ENCODE measurements around the gene BEST2.
A peak's percentile ranks its signal among the peaks of the same experiment; 100 is the strongest.

BEST2 gene

GRCh38 chr19:12756150-12756883 is 4.7 kb downstream of the BEST2 start:
- H3K9me3 ChIP-seq (replicated peaks; ENCODE audit: insufficient read depth, low read length): no peaks in the 10 kb centered on the region
- H3K4me3 ChIP-seq (ENCODE audit: low read length): no peak overlapping the region
- TF ChIP-seq EZH2phosphoT487 (IDR thresholded peaks at IDR 0.05; ENCODE audit: low read length) (no peak), CTCF (IDR thresholded peaks at IDR 0.05; ENCODE audit: low read length) (no peak), EZH2 (optimal IDR thresholded peaks at IDR 0.05; ENCODE audit: low read depth, low read length) (no peak)
- no peaks in the 10 kb centered on the region for H3K9me2 ChIP-seq (replicated peaks; ENCODE audit: insufficient read depth, low read length)
- no peaks in the 10 kb centered on the region for H3K4me1 ChIP-seq (ENCODE audit: low read length)
- H3K4me2 ChIP-seq (ENCODE audit: low read depth, low read length): no peak overlapping the region
- no peaks in the 10 kb centered on the region for H3K36me3 ChIP-seq (replicated peaks; ENCODE audit: insufficient read depth, low read length)
- no peak for DNase-seq
- no peak overlapping the region for H2AFZ ChIP-seq (ENCODE audit: low read length)
- H3K9ac ChIP-seq (ENCODE audit: low read length): no peak overlapping the region
- H3K27me3 ChIP-seq (replicated peaks; ENCODE audit: insufficient read depth, low read length): peaks cover 45% of the 10 kb centered on the region
- no peaks in the 10 kb centered on the region for H3K79me2 ChIP-seq (ENCODE audit: low read length)
- no peaks in the 10 kb centered on the region for H3F3A ChIP-seq (ENCODE audit: insufficient read depth, low read length)
- no peaks in the 10 kb centered on the region for H4K20me1 ChIP-seq (ENCODE audit: insufficient read depth, low read length)
- no peak overlapping the region for H3K27ac ChIP-seq (ENCODE audit: low read length)

GRCh38 chr19:12757544-12758274 is 6.1 kb downstream of the BEST2 start:
- Histone ChIP-seq H3K79me2 (ENCODE audit: low read length) (no peaks in the 10 kb centered on the region), H3K4me3 (ENCODE audit: low read length) (peak overlapping the region; percentile 58), H3K27ac (ENCODE audit: low read length) (no peak overlapping the region), H3K27me3 (replicated peaks; ENCODE audit: insufficient read depth, low read length) (peaks cover 33% of the 10 kb centered on the region), H3K9ac (ENCODE audit: low read length) (no peak overlapping the region; the same call in 1 of the 2 replicates), H3K9me2 (replicated peaks; ENCODE audit: insufficient read depth, low read length) (no peaks in the 10 kb centered on the region), H3K4me1 (ENCODE audit: low read length) (no peaks in the 10 kb centered on the region), H3K9me3 (replicated peaks; ENCODE audit: insufficient read depth, low read length) (no peaks in the 10 kb centered on the region), H2AFZ (ENCODE audit: low read length) (peak overlapping the region; percentile 71), H4K20me1 (ENCODE audit: insufficient read depth, low read length) (no peaks in the 10 kb centered on the region), H3F3A (ENCODE audit: insufficient read depth, low read length) (no peaks in the 10 kb centered on the region), H3K36me3 (replicated peaks; ENCODE audit: insufficient read depth, low read length) (no peaks in the 10 kb centered on the region), H3K4me2 (ENCODE audit: low read depth, low read length) (peak overlapping the region; percentile 95)
- TF ChIP-seq CTCF (IDR thresholded peaks at IDR 0.05; ENCODE audit: low read length) (peak; percentile 71), EZH2phosphoT487 (IDR thresholded peaks at IDR 0.05; ENCODE audit: low read length) (no peak)
- peak; percentile 40 for DNase-seq

- Histone ChIP-seq H3K4me3 (ENCODE audit: low read length) (no peak overlapping the region), H3F3A (ENCODE audit: insufficient read depth, low read length) (no peaks in the 10 kb centered on the region), H3K36me3 (replicated peaks; ENCODE audit: insufficient read depth, low read length) (no peaks in the 10 kb centered on the region)
Measured at GRCh38 chr19:12759686-12760085, 8.1 kb downstream of the BEST2 start.

More at GRCh38 chr19:12759686-12760085, 8.1 kb downstream of the BEST2 start:
- Histone ChIP-seq H3K4me1 (ENCODE audit: low read length) (no peaks in the 10 kb centered on the region), H3K9ac (ENCODE audit: low read length) (no peak overlapping the region), H2AFZ (ENCODE audit: low read length) (no peak overlapping the region), H3K9me2 (replicated peaks; ENCODE audit: insufficient read depth, low read length) (no peaks in the 10 kb centered on the region), H3K27ac (ENCODE audit: low read length) (no peak overlapping the region), H3K4me2 (ENCODE audit: low read depth, low read length) (no peak overlapping the region), H3K9me3 (replicated peaks; ENCODE audit: insufficient read depth, low read length) (no peaks in the 10 kb centered on the region), H4K20me1 (ENCODE audit: insufficient read depth, low read length) (no peaks in the 10 kb centered on the region), H3K27me3 (replicated peaks; ENCODE audit: insufficient read depth, low read length) (peaks cover 16% of the 10 kb centered on the region), H3K79me2 (ENCODE audit: low read length) (no peaks in the 10 kb centered on the region)
- DNase-seq: no peak
- TF ChIP-seq EZH2 (optimal IDR thresholded peaks at IDR 0.05; ENCODE audit: low read depth, low read length): no peak
- TF ChIP-seq EZH2phosphoT487 (IDR thresholded peaks at IDR 0.05; ENCODE audit: low read length): no peak
- no peak for TF ChIP-seq CTCF (IDR thresholded peaks at IDR 0.05; ENCODE audit: low read length)

Measured in MM.1S (cell line).